K562 (cell line): Measurements from ENCODE around the gene HS2ST1. TPM values are rescaled to one million over a fixed set of nuclear protein-coding genes. Genes with fewer than 3 reads are reported as not detected.

Experiments used
- ATAC-seq: fragments of 200-7000 bp; cut with Tn5 transposase; 3 replicates; pipeline ENCODE4 v1.9.1; 2020; ENCODE audit warnings: moderate library complexity
- BruUV-seq: library from RNA; stranded (reverse); fragments of 400-500 nt; replicated peaks from 2 replicates; lab custom pipeline; 2021; lab: Mats Ljungman, UMichigan
- CTCF ChIA-PET: fragments of 300-600 bp; formaldehyde crosslinking; extraction: SDS; loops from one replicate; lab custom pipeline; 2021; ENCODE audit warnings: low intra/inter-chr PET ratio; lab: Yijun Ruan, JAX
- POLR2A ChIA-PET: fragments of 300-600, 350-650 bp; sonication (Branson Sonifier 250); formaldehyde crosslinking; extraction: SDS; loops from one replicate; lab custom pipeline; 2021; ENCODE audit warnings: antibody characterized with exemption, inconsistent platforms; lab: Yijun Ruan, JAX
- DNase-seq, 4 experiments: peaks; one replicate each; pipeline versions ENCODE4 v3.0.0 to v3.0.0-alpha.2; 2011 to 2018; ENCODE audit warnings: low spot score in 3 of 4, mixed read lengths in 3 of 4; ENCODE audit errors: extremely low read depth in 1 of 4
- FAIRE-seq: peaks from 2 replicates; lab custom pipeline; 2011; peaks lifted over from hg19 to GRCh38; lab: Jason Lieb, UNC
- H2AFZ ChIP-seq: 2 replicates; pipeline ENCODE4 v1.6.0; 2011; ENCODE audit warnings: low read depth, low read length, control low read depth, inconsistent platforms
- H3K27ac ChIP-seq: fragments of 200-600 bp; 3 replicates; pipeline ENCODE4 v1.8.0; 2011; ENCODE audit warnings: low read depth, mild to moderate bottlenecking, control low read depth, inconsistent platforms, low read length, moderate library complexity, mixed read lengths; ENCODE audit errors: extremely low read depth
- H3K27me3 ChIP-seq, 2 experiments: fragments of 300-600 bp in 1 of 2; 2 replicates in 1 of 2; 3 replicates in 1 of 2; pipeline versions ENCODE4 v1.6.0 to v1.8.0; 2011; ENCODE audit warnings: inconsistent platforms in 2 of 2, low read length in 2 of 2, mild to moderate bottlenecking in 1 of 2, mixed read lengths in 1 of 2, moderate library complexity in 1 of 2; ENCODE audit not compliant: control insufficient read depth in 2 of 2, insufficient read depth in 2 of 2
- H3K36me3 ChIP-seq: fragments of 300-600 bp; 3 replicates; pipeline ENCODE4 v1.8.0; 2011; ENCODE audit warnings: mild to moderate bottlenecking, low read length, inconsistent platforms; ENCODE audit not compliant: control insufficient read depth, insufficient read depth
- H3K4me1 ChIP-seq, 2 experiments: fragments of 200-600 bp in 1 of 2; replicated peaks in 1 of 2; 2 replicates in 1 of 2; 3 replicates in 1 of 2; pipeline versions ENCODE4 v1.5.1 to v1.8.0; 2011; ENCODE audit warnings: inconsistent platforms in 2 of 2, low read length in 2 of 2, mild to moderate bottlenecking in 1 of 2, mixed read lengths in 1 of 2, moderate library complexity in 1 of 2; ENCODE audit not compliant: control insufficient read depth in 2 of 2, insufficient read depth in 2 of 2
- H3K4me2 ChIP-seq: 2 replicates; pipeline ENCODE4 v1.6.1; 2011; ENCODE audit warnings: low read length, control low read depth, inconsistent platforms, mixed read lengths; ENCODE audit not compliant: insufficient read depth
- H3K4me3 ChIP-seq: fragments of 200-600 bp; sonication (generic), shearing (Covaris generic); 2 replicates; pipeline ENCODE4 v1.5.1; 2016; ENCODE audit warnings: control low read depth, inconsistent platforms
- H3K79me2 ChIP-seq: fragments of 200-600 bp; 3 replicates; pipeline ENCODE4 v1.8.0; 2011; ENCODE audit warnings: low read length, inconsistent platforms; ENCODE audit not compliant: control insufficient read depth, insufficient read depth
- H3K9ac ChIP-seq, 2 experiments: 2 replicates each; pipeline versions ENCODE4 v1.6.0 to v1.6.1; 2011; ENCODE audit warnings: low read depth in 2 of 2, low read length in 2 of 2, control low read depth in 1 of 2, inconsistent platforms in 1 of 2, mild to moderate bottlenecking in 1 of 2, mixed read lengths in 1 of 2; ENCODE audit not compliant: insufficient read depth in 1 of 2
- H3K9me1 ChIP-seq: one replicate; pipeline ENCODE4 v1.6.0; 2011; ENCODE audit warnings: inconsistent platforms, mild to moderate bottlenecking, low read length, moderate library complexity; ENCODE audit not compliant: control insufficient read depth, insufficient read depth
- H3K9me3 ChIP-seq: replicated peaks from 2 replicates; pipeline ENCODE4 v1.5.1; 2011; ENCODE audit warnings: low read depth, low read length, inconsistent platforms; ENCODE audit not compliant: control insufficient read depth, insufficient read depth
- H4K20me1 ChIP-seq: replicated peaks from 2 replicates; pipeline ENCODE4 v1.6.1; 2011; ENCODE audit warnings: low read length, inconsistent platforms, mixed read lengths; ENCODE audit not compliant: control insufficient read depth, insufficient read depth
- ELF4 ChIP-seq: fragments of 450-650 bp; formaldehyde crosslinking; IDR thresholded peaks from 2 replicates; pipeline ENCODE4 v1.4.0; 2022; ENCODE audit warnings: missing genetic modification characterization
- GABPA ChIP-seq: fragments of 200-800 bp; sonication (Bioruptor generic); conservative IDR thresholded peaks from 2 replicates; pipeline ENCODE4 v1.6.1; 2016; ENCODE audit warnings: low read depth, missing genetic modification characterization, missing compliant biosample characterization
- NUFIP1 ChIP-seq: fragments of 450-650 bp; IDR thresholded peaks from 2 replicates; pipeline ENCODE4 v1.6.1; 2018; ENCODE audit not compliant: partially characterized antibody
- POLR2H ChIP-seq: IDR thresholded peaks from 2 replicates; pipeline ENCODE4 v1.6.1; 2016; ENCODE audit warnings: missing genetic modification characterization, low read depth, mild to moderate bottlenecking, control low read depth, missing compliant biosample characterization, moderate library complexity
- WGBS: fragments of 100-300 bp; shearing (Covaris generic); methylation state at CpG from one replicate; pipeline ENCODE4 v1.1.6; 2016; ENCODE audit warnings: low coverage, mixed read lengths; ENCODE audit not compliant: insufficient coverage; ENCODE audit errors: missing lambda C conversion rate; 5-methylcytosine and 5-hydroxymethylcytosine counted together
- in situ Hi-C: fragments of 300-500 bp; cut with MboI; formaldehyde crosslinking; loops from 4 replicates; pipeline ENCODE4 v1.15.0; 2018; ENCODE audit warnings: inconsistent platforms, mixed read lengths
- intact Hi-C: fragments of 100-400 bp; cut with micrococcal nuclease; formaldehyde crosslinking; loops from 2 replicates; pipeline ENCODE4 v1.14.2; 2022
- polyA plus RNA-seq, 8 experiments: library from polyadenylated mRNA; depleted of rRNA in 4 of 8; stranded (reverse) in 5 of 8; unstranded in 3 of 8; fragments of >200 nt; fragmentation: Nextera tagmentation in 2 of 8; fragmentation: Illumina TruSeq in 1 of 8; extraction: Ambion mirVana in 2 of 8; extraction: Trizol in 1 of 8; gene quantifications; 2 replicates each; pipeline versions ENCODE4 v1.2.1 to v1.2.3, GENCODE V29; 2011 to 2014; ENCODE audit warnings: inconsistent platforms in 1 of 8, missing spikeins in 1 of 8
- total RNA-seq, 7 experiments: library from RNA; depleted of rRNA in 6 of 7; stranded (reverse); fragments of >200 nt in 6 of 7; fragmentation: Illumina TruSeq in 2 of 7; extraction: Trizol in 2 of 7; gene quantifications; 2 replicates each; pipeline versions ENCODE4 v1.2.1 to v1.2.3, GENCODE V29; 2011 to 2021; ENCODE audit warnings: low replicate concordance in 1 of 7
- TF ChIP-seq, protein P1 (sequence below), 3 experiments: fragments of 200-800 bp in 1 of 3; sonication (Bioruptor generic) in 1 of 3; sonication (generic) in 1 of 3; formaldehyde crosslinking in 1 of 3; IDR thresholded peaks; 2 replicates each; pipeline versions ENCODE4 v1.6.1 to v1.8.0; 2016 to 2022; ENCODE audit warnings: mild to moderate bottlenecking in 2 of 3, missing compliant biosample characterization in 2 of 3, missing genetic modification characterization in 2 of 3, missing genetic modification reagents in 1 of 3

Gene HS2ST1
- total and polyA plus RNA-seq, 9 of the 15 experiments (the other 6 are each of a cell fraction or from before 2014, with no cell fraction given) = 7.7 to 43.3 (median 25.8) TPM

DNA sequence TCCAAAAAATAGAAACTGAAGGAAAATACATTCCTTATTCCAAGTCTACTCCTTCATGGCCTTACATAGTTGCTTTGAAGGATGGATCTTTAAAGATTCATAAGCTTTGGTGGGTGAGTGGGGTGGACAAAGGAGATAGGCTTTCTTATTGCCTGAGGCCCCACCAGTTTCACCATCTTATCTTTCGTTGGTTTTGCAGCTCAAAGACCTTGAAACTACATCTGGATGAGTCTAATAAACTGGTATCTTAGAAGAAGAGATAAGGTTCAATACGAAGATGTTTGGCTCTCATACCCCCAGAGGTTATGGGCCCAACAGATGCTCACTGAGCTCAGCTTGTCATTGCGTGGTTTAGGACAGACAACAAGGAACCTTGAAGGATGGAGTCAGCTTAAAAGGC, 201.5 kb downstream of the HS2ST1 start:
- BruUV-seq = no TSS peak
- no peak for ATAC-seq

DNA sequence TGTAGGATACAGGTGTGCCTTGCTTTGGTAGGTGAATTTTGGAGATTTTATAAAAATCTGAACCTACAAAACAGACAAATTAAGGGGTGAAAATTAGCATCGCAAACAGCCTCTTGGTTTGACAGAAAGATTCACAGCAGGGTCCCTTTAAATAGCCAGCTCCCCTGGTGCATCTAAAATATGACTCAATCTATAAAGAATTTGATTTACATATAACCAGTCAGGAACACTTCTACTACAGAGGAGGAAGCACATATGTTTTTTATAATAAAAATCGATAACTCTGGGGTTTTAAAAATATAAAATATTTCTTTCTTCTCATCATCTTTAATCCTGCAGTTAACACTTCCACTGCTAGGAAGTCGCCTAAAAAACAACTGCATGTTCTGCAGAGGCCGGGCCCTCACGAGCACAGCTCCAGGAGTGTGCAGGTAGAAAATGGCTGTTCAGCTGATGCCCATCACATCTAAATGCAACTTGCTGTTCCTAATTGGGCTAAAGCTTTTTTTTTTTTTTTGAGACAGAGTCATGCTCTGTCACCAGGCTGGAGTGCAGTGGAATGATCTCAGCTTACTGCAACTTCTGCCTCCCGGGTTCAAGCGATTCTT, 203.4 kb downstream of the HS2ST1 start:
- DNase-seq = no peak
- Histone ChIP-seq H3K27me3 (peaks cover 0 to 8% of the 10 kb centered on the region in 2 experiments; a peak in 1 of 5 replicates), H3K9me3 (no peaks in the 10 kb centered on the region), H3K4me3 (no peak overlapping the region), H3K9ac (no peak overlapping the region), H3K9me1 (no peaks in the 10 kb centered on the region), H3K4me2 (no peak overlapping the region), H2AFZ (no peak overlapping the region), H4K20me1 (no peaks in the 10 kb centered on the region; the same call in 1 of the 2 replicates), H3K36me3 (no peaks in the 10 kb centered on the region), H3K79me2 (no peaks in the 10 kb centered on the region), H3K27ac (no peak overlapping the region), H3K4me1 (no peaks in the 10 kb centered on the region)
- in situ Hi-C loops = no loop called here
- CTCF ChIA-PET = no interaction called here
- ATAC-seq = no peak
- intact Hi-C loops = no loop called here
- WGBS = 22% methylated on average over 5 of the region's 7 CpGs
- no peak for FAIRE-seq
- BruUV-seq = no TSS peak
- POLR2A ChIA-PET = no interaction called here
- TF ChIP-seq ELF4 (no peak), POLR2H (no peak)

More for the DNA sequence above, 201.5 kb downstream of the HS2ST1 start:
- TF ChIP-seq NUFIP1 (no peak), GABPA (tag) (no peak)
- TF ChIP-seq, protein P1, sequence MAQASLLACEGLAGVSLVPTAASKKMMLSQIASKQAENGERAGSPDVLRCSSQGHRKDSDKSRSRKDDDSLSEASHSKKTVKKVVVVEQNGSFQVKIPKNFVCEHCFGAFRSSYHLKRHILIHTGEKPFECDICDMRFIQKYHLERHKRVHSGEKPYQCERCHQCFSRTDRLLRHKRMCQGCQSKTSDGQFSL (CRISPR knock-in tag; IDR thresholded peaks at IDR 0.05) = no peak
- TF ChIP-seq, protein P1 (tag; IDR thresholded peaks at IDR 0.05) = no peak
- Histone ChIP-seq H3K27ac (no peak overlapping the region), H3K79me2 (no peaks in the 10 kb centered on the region), H3K4me1 (no peaks in the 10 kb centered on the region), H3K4me2 (no peak overlapping the region), H3K4me3 (no peak overlapping the region), H2AFZ (no peak overlapping the region), H3K27me3 (no peaks in the 10 kb centered on the region; a peak in 1 of 5 replicates), H3K9me1 (no peaks in the 10 kb centered on the region), H4K20me1 (no peaks in the 10 kb centered on the region; the same call in 1 of the 2 replicates), H3K9me3 (no peaks in the 10 kb centered on the region), H3K9ac (no peak overlapping the region), H3K36me3 (no peaks in the 10 kb centered on the region)
- WGBS = 13% methylated on average over 3 of the region's 3 CpGs
- ChIA-PET CTCF (no interaction called here), POLR2A (interaction anchor here (0.9 kb wide), 1 partner anchor 15 kb away, joined by 3 read pairs; no protein-coding TSS in a partner anchor)
- in situ Hi-C loops = no loop called here
- FAIRE-seq = no peak
- DNase-seq = no peak
- intact Hi-C loops = no loop called here
